ENCODE measurements around the gene TGFA.
A peak's percentile ranks its signal among the peaks of the same experiment; 100 is the strongest.

TGFA gene

GRCh38 chr2:70553584-70554337, at the start of gene TGFA:
Gene TGFA, minus strand, starts transcription at chr2:70553826. Its CDS starts 59 bp downstream, at chr2:70553767.
- Histone ChIP-seq H3K4me3 (ENCODE audit: low read length) (peak within 1 kb of the TSS; percentile 80), H3K4me1 (ENCODE audit: control insufficient read depth, insufficient read depth, low read length) (peaks cover 10% of the 10 kb centered on the region), H3K36me3 (ENCODE audit: control insufficient read depth, insufficient read depth, low read length, severe bottlenecking) (no peaks in the 10 kb centered on the region), H3K27me3 (replicated peaks; ENCODE audit: control insufficient read depth, insufficient read depth, low read length) (peaks cover 78% of the 10 kb centered on the region), H3K9me3 (ENCODE audit: control insufficient read depth, low read length) (no peaks in the 10 kb centered on the region), H3K9ac (ENCODE audit: low read length) (peak within 1 kb of the TSS; percentile 29)
- peak; percentile 58 for DNase-seq (ENCODE audit: low read depth)

- H3K36me3 ChIP-seq (ENCODE audit: control insufficient read depth, insufficient read depth, low read length, severe bottlenecking) = no peaks in the 10 kb centered on the region
- peaks cover 8% of the 10 kb centered on the region for H3K27me3 ChIP-seq (replicated peaks; ENCODE audit: control insufficient read depth, insufficient read depth, low read length)
- no peak for DNase-seq (ENCODE audit: low read depth)
- H3K9me3 ChIP-seq (ENCODE audit: control insufficient read depth, low read length) = no peaks in the 10 kb centered on the region
- no peak overlapping the region for H3K4me3 ChIP-seq (ENCODE audit: low read length)
- no peaks in the 10 kb centered on the region for H3K4me1 ChIP-seq (ENCODE audit: control insufficient read depth, insufficient read depth, low read length)
- no peak overlapping the region for H3K9ac ChIP-seq (ENCODE audit: low read length)
Measured at GRCh38 chr2:70603066-70603465, 49.4 kb upstream of the TGFA start.

- Histone ChIP-seq H3K9me3 (ENCODE audit: control insufficient read depth, low read length) (no peaks in the 10 kb centered on the region), H3K9ac (ENCODE audit: low read length) (no peak overlapping the region), H3K36me3 (ENCODE audit: control insufficient read depth, insufficient read depth, low read length, severe bottlenecking) (no peaks in the 10 kb centered on the region), H3K4me1 (ENCODE audit: control insufficient read depth, insufficient read depth, low read length) (peaks cover 5% of the 10 kb centered on the region), H3K27me3 (replicated peaks; ENCODE audit: control insufficient read depth, insufficient read depth, low read length) (no peaks in the 10 kb centered on the region), H3K4me3 (ENCODE audit: low read length) (no peak overlapping the region)
- DNase-seq (ENCODE audit: low read depth) = no peak
Measured at GRCh38 chr2:70598197-70598596, 44.6 kb upstream of the TGFA start.

GRCh38 chr2:70596739-70597138, 43.1 kb upstream of the TGFA start:
- Histone ChIP-seq H3K9me3 (ENCODE audit: control insufficient read depth, low read length) (no peaks in the 10 kb centered on the region), H3K36me3 (ENCODE audit: control insufficient read depth, insufficient read depth, low read length, severe bottlenecking) (no peaks in the 10 kb centered on the region), H3K4me3 (ENCODE audit: low read length) (no peak overlapping the region), H3K27me3 (replicated peaks; ENCODE audit: control insufficient read depth, insufficient read depth, low read length) (no peaks in the 10 kb centered on the region), H3K4me1 (ENCODE audit: control insufficient read depth, insufficient read depth, low read length) (peaks cover 5% of the 10 kb centered on the region), H3K9ac (ENCODE audit: low read length) (no peak overlapping the region)
- DNase-seq (ENCODE audit: low read depth) = no peak

- Histone ChIP-seq H3K4me1 (ENCODE audit: control insufficient read depth, insufficient read depth, low read length) (peaks cover 5% of the 10 kb centered on the region), H3K27me3 (replicated peaks; ENCODE audit: control insufficient read depth, insufficient read depth, low read length) (no peaks in the 10 kb centered on the region), H3K36me3 (ENCODE audit: control insufficient read depth, insufficient read depth, low read length, severe bottlenecking) (no peaks in the 10 kb centered on the region), H3K9me3 (ENCODE audit: control insufficient read depth, low read length) (no peaks in the 10 kb centered on the region), H3K4me3 (ENCODE audit: low read length) (no peak overlapping the region), H3K9ac (ENCODE audit: low read length) (no peak overlapping the region)
- DNase-seq (ENCODE audit: low read depth) = no peak
Measured at GRCh38 chr2:70596293-70596692, 42.7 kb upstream of the TGFA start.

- Histone ChIP-seq H3K9me3 (ENCODE audit: control insufficient read depth, low read length) (no peaks in the 10 kb centered on the region), H3K4me1 (ENCODE audit: control insufficient read depth, insufficient read depth, low read length) (no peaks in the 10 kb centered on the region), H3K36me3 (ENCODE audit: control insufficient read depth, insufficient read depth, low read length, severe bottlenecking) (no peaks in the 10 kb centered on the region), H3K27me3 (replicated peaks; ENCODE audit: control insufficient read depth, insufficient read depth, low read length) (peaks cover 43% of the 10 kb centered on the region), H3K9ac (ENCODE audit: low read length) (no peak overlapping the region), H3K4me3 (ENCODE audit: low read length) (no peak overlapping the region)
- DNase-seq (ENCODE audit: low read depth) = no peak
Measured at GRCh38 chr2:70583091-70583490, 29.5 kb upstream of the TGFA start.

GRCh38 chr2:70580352-70580751, 26.7 kb upstream of the TGFA start:
- DNase-seq (ENCODE audit: low read depth) = no peak
- Histone ChIP-seq H3K9me3 (ENCODE audit: control insufficient read depth, low read length) (peaks cover 8% of the 10 kb centered on the region), H3K27me3 (replicated peaks; ENCODE audit: control insufficient read depth, insufficient read depth, low read length) (peaks cover 39% of the 10 kb centered on the region), H3K9ac (ENCODE audit: low read length) (no peak overlapping the region), H3K4me3 (ENCODE audit: low read length) (no peak overlapping the region), H3K4me1 (ENCODE audit: control insufficient read depth, insufficient read depth, low read length) (no peaks in the 10 kb centered on the region), H3K36me3 (ENCODE audit: control insufficient read depth, insufficient read depth, low read length, severe bottlenecking) (no peaks in the 10 kb centered on the region)

- Histone ChIP-seq H3K4me1 (ENCODE audit: control insufficient read depth, insufficient read depth, low read length) (no peaks in the 10 kb centered on the region), H3K4me3 (ENCODE audit: low read length) (no peak overlapping the region), H3K36me3 (ENCODE audit: control insufficient read depth, insufficient read depth, low read length, severe bottlenecking) (no peaks in the 10 kb centered on the region), H3K9ac (ENCODE audit: low read length) (no peak overlapping the region), H3K9me3 (ENCODE audit: control insufficient read depth, low read length) (peaks cover 10% of the 10 kb centered on the region), H3K27me3 (replicated peaks; ENCODE audit: control insufficient read depth, insufficient read depth, low read length) (peaks cover 32% of the 10 kb centered on the region)
- DNase-seq (ENCODE audit: low read depth) = no peak
Measured at GRCh38 chr2:70574618-70575017, 21.0 kb upstream of the TGFA start.

GRCh38 chr2:70574109-70574508, 20.5 kb upstream of the TGFA start:
- no peak for DNase-seq (ENCODE audit: low read depth)
- Histone ChIP-seq H3K4me3 (ENCODE audit: low read length) (no peak overlapping the region), H3K27me3 (replicated peaks; ENCODE audit: control insufficient read depth, insufficient read depth, low read length) (peaks cover 32% of the 10 kb centered on the region), H3K9ac (ENCODE audit: low read length) (no peak overlapping the region), H3K9me3 (ENCODE audit: control insufficient read depth, low read length) (peaks cover 10% of the 10 kb centered on the region), H3K4me1 (ENCODE audit: control insufficient read depth, insufficient read depth, low read length) (no peaks in the 10 kb centered on the region), H3K36me3 (ENCODE audit: control insufficient read depth, insufficient read depth, low read length, severe bottlenecking) (no peaks in the 10 kb centered on the region)

GRCh38 chr2:70570041-70570661, 16.5 kb upstream of the TGFA start:
- DNase-seq (ENCODE audit: low read depth) = no peak
- no peaks in the 10 kb centered on the region for H3K4me1 ChIP-seq (ENCODE audit: control insufficient read depth, insufficient read depth, low read length)
- H3K9ac ChIP-seq (ENCODE audit: low read length) = no peak overlapping the region
- H3K9me3 ChIP-seq (ENCODE audit: control insufficient read depth, low read length) = no peaks in the 10 kb centered on the region
- no peak overlapping the region for H3K4me3 ChIP-seq (ENCODE audit: low read length)
- peaks cover 36% of the 10 kb centered on the region for H3K27me3 ChIP-seq (replicated peaks; ENCODE audit: control insufficient read depth, insufficient read depth, low read length)
- H3K36me3 ChIP-seq (ENCODE audit: control insufficient read depth, insufficient read depth, low read length, severe bottlenecking) = no peaks in the 10 kb centered on the region

- Histone ChIP-seq H3K27me3 (replicated peaks; ENCODE audit: control insufficient read depth, insufficient read depth, low read length) (peaks cover 36% of the 10 kb centered on the region), H3K9me3 (ENCODE audit: control insufficient read depth, low read length) (no peaks in the 10 kb centered on the region), H3K4me1 (ENCODE audit: control insufficient read depth, insufficient read depth, low read length) (no peaks in the 10 kb centered on the region), H3K36me3 (ENCODE audit: control insufficient read depth, insufficient read depth, low read length, severe bottlenecking) (no peaks in the 10 kb centered on the region), H3K9ac (ENCODE audit: low read length) (no peak overlapping the region), H3K4me3 (ENCODE audit: low read length) (no peak overlapping the region)
- DNase-seq (ENCODE audit: low read depth) = no peak
Measured at GRCh38 chr2:70569559-70569958, 15.9 kb upstream of the TGFA start.

All from adipocyte (in vitro differentiated cells).